Mammary epithelial cell (primary cell): ENCODE results near the gene SLC35E3.

Experiments
- CTCF ChIP-seq, 2 donors: IDR thresholded peaks in 1 of 2; conservative IDR thresholded peaks in 1 of 2; 2 replicates each; pipeline ENCODE4 v1.5.1; 2011 to 2012; ENCODE audit warnings: inconsistent platforms in 2 of 2, low read length in 2 of 2, mild to moderate bottlenecking in 2 of 2, control low read depth in 1 of 2, low read depth in 1 of 2; ENCODE audit not compliant: insufficient read depth in 1 of 2; ENCODE audit errors: extremely low read depth in 1 of 2
- EZH2 ChIP-seq: IDR thresholded peaks from 2 replicates; pipeline ENCODE4 v1.6.1; 2012; ENCODE audit warnings: low read length, inconsistent platforms, borderline replicate concordance

GRCh38 chr12:68727776-68728175 lies 18.2 kb upstream of the SLC35E3 start:
- TF ChIP-seq CTCF (conservative IDR thresholded peaks at IDR 0.05 in 1 of 2, IDR thresholded peaks at IDR 0.05 in 1 of 2; ENCODE audit: extremely low read depth in 1 of 2, insufficient read depth in 1 of 2, low read depth in 1 of 2, low read length in 2 of 2): no peak
- no peak for TF ChIP-seq EZH2
